Stimulated activated CD8-positive, alpha-beta memory T cell treated with anti-CD3 and anti-CD28 coated beads, Interleukin-12 subunit alpha, Interleukin-12 subunit beta, amount 100 ng/mL, for 24 hours (primary cell): ENCODE measurements around the gene DACT1.

Experiments
- DNase-seq: peaks from one replicate; pipeline ENCODE4 v3.0.0-alpha.2; 2020; ENCODE audit errors: extremely low read depth

The DACT1 gene

GRCh38 chr14:58635091-58635830 lies 2.5 kb upstream of the DACT1 start:
- no peak for DNase-seq

DNA sequence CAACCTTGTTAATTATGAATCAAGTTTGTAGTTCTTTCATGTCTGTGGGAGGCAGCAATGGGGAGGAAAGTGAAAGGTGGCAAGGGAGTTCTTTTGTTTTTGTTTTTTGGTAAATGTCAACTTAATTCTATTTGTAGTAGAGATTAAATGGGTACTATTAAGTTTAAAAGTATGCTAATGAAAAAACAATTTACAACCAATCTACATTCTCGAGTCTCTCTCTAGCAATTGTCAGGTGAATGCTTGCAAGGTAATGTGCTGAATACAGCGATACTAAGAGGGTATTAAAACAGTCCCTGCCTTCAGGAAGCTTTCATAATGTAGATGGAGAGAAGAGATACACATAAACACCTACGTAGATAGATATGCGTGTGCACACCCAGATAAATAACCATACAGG lies 1.6 kb upstream of the DACT1 start:
- no peak for DNase-seq

DNA sequence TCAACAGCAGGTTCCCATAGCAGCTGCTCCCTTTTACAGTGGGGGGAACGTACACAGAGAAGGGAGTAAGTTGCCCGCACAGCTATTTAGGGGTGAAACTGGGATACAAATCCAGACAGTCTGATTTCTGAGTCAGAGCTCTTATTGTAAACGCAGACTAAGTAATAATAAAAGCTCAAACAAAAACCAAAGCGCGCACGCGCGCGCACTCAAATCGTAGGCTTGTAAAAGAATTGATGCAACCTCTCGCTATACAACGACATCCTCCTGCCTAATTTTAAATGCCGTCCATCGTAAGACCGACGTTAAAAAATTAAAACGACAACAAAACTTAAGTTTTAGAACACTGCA lies 747 bp upstream of the DACT1 start:
- DNase-seq = no peak

DNA sequence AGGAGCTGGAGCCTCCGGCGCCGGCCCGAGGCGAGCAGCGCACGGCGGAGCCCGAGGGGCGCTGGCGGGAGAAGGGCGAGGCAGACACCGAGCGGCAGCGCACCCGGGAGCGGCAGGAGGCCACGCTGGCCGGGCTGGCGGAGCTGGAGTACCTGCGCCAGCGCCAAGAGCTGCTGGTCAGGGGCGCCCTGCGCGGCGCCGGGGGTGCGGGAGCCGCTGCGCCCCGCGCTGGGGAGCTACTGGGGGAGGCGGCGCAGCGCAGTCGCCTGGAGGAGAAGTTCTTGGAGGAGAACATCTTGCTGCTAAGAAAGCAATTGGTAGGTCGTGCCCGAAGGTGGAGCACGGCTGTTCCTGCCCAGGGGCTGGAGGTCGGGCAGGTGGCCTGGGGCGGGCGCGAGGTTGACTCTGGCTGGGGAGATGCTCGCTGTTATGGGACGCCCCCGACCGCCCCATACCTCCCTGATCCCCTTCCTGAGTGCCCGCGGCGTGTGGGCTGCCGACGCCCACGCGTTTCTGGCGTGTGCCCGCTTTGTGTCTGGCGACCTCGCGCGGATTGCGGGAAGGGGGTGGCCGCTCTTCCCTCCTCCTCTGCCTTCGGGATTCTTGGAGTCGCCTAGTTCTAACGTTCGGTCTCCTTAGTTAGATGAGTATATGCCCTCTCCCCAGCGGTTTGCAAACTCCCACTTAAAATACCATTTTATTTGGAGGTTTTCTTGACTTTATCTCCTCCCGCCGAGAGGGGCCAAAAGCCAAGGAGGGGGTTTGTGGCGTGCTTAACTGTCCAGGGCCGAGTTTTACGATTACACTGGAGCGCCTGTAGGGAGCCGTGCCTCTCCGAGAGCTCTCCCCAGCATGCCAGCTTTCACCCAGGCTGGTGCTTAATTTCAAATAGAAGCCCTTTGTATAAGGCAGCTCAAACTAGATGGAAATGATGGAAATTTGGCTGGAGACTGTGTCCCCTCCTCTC lies 752 bp downstream of the DACT1 start:
- no peak for DNase-seq

- no peak for DNase-seq
Measured at GRCh38 chr14:58639198-58639565, 1.4 kb downstream of the DACT1 start.

DNA sequence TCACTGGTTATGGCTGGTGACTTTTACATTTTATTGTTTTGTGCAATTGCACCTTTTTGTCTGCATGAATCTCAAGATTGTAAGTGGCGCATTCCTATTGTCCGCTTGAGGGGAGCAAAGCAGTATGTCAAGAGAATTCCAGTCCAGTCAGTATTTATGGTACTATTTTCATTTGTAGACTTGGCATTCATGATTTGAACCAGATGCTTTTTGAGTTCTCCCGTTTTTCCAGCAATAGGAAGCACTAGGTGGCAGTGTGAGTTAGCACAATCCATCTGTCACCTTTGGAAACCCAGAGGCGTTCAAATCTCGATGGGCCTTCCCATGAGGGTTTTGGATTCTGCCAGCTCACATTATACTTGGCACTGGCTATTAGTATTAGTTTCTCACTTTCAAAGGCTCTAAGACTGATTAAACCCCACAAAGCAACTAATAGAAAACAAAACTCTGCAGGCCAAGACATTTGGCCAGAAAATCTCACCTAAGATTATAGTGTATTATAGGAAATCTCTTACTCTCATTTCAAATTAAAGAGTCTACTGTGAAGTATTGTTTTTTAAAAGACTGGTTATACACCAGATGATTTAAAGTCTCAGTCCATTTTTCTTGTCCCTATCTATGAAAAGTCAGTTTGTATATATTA lies 2.2 kb downstream of the DACT1 start:
- DNase-seq = no peak

DNA sequence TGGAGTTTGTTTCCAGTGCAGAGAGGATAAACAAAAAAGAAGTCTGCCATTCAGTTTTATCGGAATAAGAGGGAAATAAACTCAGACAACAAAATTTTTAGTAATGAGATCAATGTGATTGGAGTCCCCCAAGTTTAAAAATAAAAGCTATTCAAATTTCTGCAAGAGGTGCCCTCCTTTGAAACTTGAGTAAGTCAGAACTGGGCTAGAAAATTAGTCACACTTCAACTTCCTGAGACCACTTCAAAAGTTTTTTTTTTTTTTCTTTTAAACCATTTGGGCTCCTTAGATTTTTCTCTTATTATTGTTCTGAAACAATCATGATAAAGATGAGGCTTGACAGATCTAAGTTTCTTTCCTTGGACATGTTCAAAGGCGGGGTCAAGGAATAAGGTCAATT lies 3.2 kb downstream of the DACT1 start:
- no peak for DNase-seq

- DNase-seq = no peak
Measured at GRCh38 chr14:58641509-58641908, 3.7 kb downstream of the DACT1 start.

DNA sequence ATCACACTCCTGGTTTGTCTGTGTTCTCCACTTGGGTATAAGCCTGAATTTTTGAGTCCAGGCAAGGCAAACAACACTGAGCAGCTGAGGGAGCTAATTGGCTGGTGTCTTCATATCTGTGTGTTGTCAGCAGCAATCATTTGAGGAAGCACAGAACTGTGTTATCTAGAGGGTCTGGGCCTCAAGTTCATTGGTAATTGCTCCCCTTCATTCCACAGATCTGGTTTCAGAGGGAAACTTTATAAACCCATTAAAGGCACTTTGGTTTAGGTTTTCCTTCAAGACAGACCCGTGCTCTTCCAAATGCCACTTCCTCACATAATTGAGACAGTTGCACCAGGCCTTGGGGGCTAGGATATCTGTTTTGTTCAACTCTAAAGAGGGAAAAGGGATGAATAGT lies 5.6 kb downstream of the DACT1 start:
- no peak for DNase-seq

GRCh38 chr14:58645641-58646040 lies 7.9 kb downstream of the DACT1 start:
- DNase-seq = no peak

DNA sequence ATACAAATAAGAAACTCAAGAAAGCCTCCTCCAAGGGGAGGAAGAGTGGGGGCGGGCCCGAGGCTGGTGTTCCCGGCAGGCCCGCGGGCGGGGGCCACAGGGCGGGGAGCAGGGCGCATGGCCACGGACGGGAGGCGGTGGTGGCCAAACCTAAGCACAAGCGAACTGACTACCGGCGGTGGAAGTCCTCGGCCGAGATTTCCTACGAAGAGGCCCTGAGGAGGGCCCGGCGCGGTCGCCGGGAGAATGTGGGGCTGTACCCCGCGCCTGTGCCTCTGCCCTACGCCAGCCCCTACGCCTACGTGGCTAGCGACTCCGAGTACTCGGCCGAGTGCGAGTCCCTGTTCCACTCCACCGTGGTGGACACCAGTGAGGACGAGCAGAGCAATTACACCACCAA lies 8.7 kb downstream of the DACT1 start:
- no peak for DNase-seq

GRCh38 chr14:58647777-58648176 lies 10.0 kb downstream of the DACT1 start:
- DNase-seq = no peak

- no peak for DNase-seq
Measured at GRCh38 chr14:58650857-58651256, 13.1 kb downstream of the DACT1 start.

GRCh38 chr14:58656671-58657411 lies 19.1 kb downstream of the DACT1 start:
- DNase-seq = no peak

DNA sequence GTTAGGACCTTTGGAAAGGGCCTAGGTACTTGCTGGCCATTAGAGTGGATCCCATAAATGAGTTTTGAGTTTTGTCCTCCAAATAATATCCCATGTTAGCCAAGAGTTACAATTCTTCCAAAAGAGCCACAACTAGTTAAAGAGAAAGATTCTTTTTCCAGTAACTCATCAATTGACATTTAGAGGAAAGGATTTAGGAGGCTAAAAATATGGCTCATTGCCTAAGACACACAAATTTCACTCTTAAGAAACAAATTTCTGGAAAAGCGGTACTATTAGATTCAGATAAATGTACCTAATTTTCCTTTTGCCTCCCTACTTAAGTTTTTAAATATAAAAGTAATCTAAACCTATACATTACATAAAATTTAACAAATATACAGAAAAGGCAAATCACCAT lies 21.3 kb downstream of the DACT1 start:
- DNase-seq = no peak

DNA sequence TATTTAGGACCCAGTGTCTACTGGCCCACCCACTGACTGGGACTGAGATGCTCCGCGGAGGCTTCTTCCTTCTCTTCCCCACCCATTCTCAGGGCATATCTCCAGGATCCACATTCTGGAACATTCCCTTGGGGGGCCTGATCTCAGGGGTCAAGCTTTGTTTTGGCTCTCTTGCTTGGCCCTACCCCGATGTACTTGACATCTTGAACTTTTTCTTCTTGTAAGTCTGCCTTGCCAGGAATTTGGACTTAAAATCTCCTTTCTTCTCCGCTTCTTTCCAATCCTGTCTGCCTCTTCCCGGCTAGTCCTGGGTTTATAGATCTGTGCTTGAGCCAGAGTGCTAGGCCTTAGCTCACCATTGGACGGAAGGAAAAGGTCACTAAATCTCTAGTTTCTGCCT lies 22.1 kb downstream of the DACT1 start:
- no peak for DNase-seq

DNA sequence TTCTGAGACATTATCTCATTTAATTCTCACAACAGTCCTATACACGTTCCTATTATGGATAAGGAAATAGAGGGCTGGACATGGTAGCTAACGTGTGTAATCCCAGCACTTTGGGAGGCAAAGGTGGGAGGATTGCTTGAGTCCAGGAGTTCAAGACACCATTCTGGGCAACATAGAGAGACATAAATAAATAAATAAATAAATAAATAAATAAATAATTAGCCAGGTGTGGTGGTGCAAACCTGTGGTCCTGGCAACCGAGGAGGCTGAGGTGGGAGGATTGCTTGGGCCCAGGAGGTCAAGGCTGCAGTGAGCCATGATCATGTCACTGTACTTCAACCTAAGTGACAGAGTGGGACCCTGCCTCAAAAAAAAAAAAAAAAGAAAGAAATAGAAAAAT lies 22.6 kb downstream of the DACT1 start:
- DNase-seq = no peak

DNA sequence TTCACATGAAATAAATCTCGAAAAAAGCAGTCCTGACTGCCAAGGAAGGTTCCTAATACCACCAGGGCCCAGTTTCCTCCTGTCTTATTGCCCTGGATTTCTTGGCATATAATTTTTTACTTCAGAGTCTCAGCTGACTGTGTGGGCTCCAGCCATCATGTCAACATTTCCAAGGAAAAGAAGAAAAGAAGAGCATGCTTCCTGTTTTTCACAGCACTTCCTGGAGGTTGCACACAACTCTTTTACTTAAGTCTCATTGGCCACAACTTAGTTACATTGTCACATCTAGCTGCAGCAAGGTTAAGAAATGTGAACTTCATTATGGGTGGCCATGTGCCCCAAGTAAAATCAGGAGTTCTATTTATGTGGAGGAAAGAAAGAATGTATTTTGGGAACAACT lies 24.3 kb downstream of the DACT1 start:
- no peak for DNase-seq

DNA sequence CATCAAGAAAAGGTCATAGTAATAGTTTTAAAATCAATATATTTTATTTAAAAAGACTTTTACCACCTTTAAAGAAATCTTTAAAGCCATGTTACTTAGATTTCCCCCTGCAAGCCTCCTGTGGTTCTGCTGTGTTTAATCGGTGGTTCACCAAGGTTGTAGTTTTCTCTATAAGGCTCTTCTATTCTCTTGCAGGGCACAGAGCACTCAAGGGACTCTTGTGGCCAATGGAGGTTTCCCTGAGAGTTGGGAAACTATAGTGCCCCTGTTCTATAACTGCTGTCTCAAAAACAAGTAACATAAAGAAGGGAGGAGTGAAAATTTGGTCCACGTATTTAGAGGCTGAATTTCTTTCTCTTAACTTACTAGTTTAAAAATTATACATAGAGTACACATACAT lies 25.0 kb downstream of the DACT1 start:
- no peak for DNase-seq

- no peak for DNase-seq
Measured at GRCh38 chr14:58663494-58664111, 25.8 kb downstream of the DACT1 start.

DNA sequence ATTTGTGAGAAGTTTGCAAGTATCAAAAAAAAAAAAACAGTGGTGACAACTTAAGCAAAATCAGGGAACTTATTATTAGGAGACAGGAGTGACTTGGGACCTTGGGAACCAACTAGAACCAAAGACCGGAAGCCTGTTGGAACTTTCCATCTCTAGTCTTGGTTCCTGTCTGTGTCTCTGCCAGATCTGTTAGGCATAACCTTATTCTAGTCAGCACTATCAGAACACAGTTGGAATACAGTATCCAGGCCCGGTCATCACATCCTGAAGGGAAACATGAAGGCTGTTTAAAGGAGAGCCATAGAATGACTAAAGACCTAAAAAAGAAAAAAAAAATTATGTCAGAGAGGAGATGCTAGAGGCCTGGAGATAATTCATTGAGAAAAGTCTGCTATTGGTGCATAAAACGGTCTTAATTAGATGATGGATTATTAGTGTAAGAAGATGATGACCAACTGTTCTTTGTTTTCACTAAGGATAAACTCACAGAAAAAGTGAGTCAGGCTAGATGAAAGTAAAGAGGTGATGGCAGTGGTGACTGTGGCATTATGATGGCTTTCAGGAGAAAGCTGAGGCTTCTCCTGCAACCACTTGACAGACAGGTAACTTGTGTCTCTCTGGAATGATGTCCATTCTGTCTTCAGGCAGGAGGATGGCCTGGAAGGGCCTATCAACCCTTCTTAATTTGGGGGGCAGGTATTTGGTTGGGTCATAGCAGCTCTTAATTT lies 28.2 kb downstream of the DACT1 start:
- DNase-seq = no peak
